Gastrocnemius medialis (tissue), 4 donors: Measurements from ENCODE around the gene MON1A. TPM values are rescaled to one million over a fixed set of nuclear protein-coding genes. Genes with fewer than 3 reads are reported as not detected.

Experiments
- ATAC-seq, 2 donors: fragments of 150-250 bp; one replicate each; pipeline ENCODE4 v1.9.1; 2016
- DNase-seq, 2 donors: peaks; one replicate each; pipeline ENCODE4 v3.0.0-alpha.2; 2019
- H3K27ac ChIP-seq, 4 donors: fragments of 200-600 bp; sonication (generic); 1 replicate in 1 of 4; 2 replicates in 3 of 4; pipeline ENCODE4 v1.5.1; 2016 to 2018; ENCODE audit warnings: mild to moderate bottlenecking in 2 of 4, moderate library complexity in 1 of 4
- H3K27me3 ChIP-seq, 3 donors: fragments of 200-600 bp; sonication (generic) in 2 of 3; 1 replicate in 1 of 3; 2 replicates in 2 of 3; pipeline versions ENCODE4 v1.5.1 to v1.6.0; 2016 to 2019; ENCODE audit warnings: mild to moderate bottlenecking in 1 of 3, moderate library complexity in 1 of 3
- H3K36me3 ChIP-seq, 2 donors: fragments of 200-600 bp; sonication (generic) in 1 of 2; one replicate each; pipeline ENCODE4 v1.5.1; 2017 to 2018
- H3K4me1 ChIP-seq, 2 donors: fragments of 200-600 bp; sonication (generic) in 1 of 2; one replicate each; pipeline ENCODE4 v1.5.1; 2016 to 2017; ENCODE audit warnings: mild to moderate bottlenecking in 2 of 2
- H3K4me3 ChIP-seq, 4 donors: fragments of 200-600 bp; sonication (generic) in 3 of 4; 1 replicate in 1 of 4; 2 replicates in 3 of 4; pipeline ENCODE4 v1.5.1; 2016 to 2019; ENCODE audit warnings: mild to moderate bottlenecking in 2 of 4
- H3K9me3 ChIP-seq, 3 donors: fragments of 200-600 bp; sonication (generic) in 2 of 3; 1 replicate in 1 of 3; 2 replicates in 2 of 3; pipeline ENCODE4 v1.5.1; 2016 to 2019
- POLR2A ChIP-seq, 2 donors: fragments of 450-650 bp; IDR thresholded peaks; one replicate each; pipeline ENCODE4 v1.6.1; 2017; ENCODE audit warnings: antibody characterized with exemption in 2 of 2, mild to moderate bottlenecking in 2 of 2, moderate library complexity in 2 of 2
- in situ Hi-C, 4 donors: fragments of 200-750 bp; cut with MboI; loops; one replicate each; pipeline versions ENCODE4 v1.15.0 to v1.8.0; 2017; ENCODE audit warnings: low sequenced_read_pairs in 4 of 4
- intact Hi-C: fragments of 100-400 bp; cut with DNase I; formaldehyde crosslinking; loops from one replicate; pipeline ENCODE4 v1.15.1; 2023; ENCODE audit warnings: low total_unique reads
- total RNA-seq, 4 donors: library from RNA; depleted of rRNA; stranded (reverse); fragments of >200 nt; gene quantifications; one replicate each; pipeline versions ENCODE4 v1.1.0 to v1.2.3, GENCODE V29; 2016
- TF ChIP-seq, protein P1 (sequence below), 5 experiments: fragments of 450-650 bp in 3 of 5; fragments of 200-600 bp in 2 of 5; sonication (generic) in 2 of 5; IDR thresholded peaks in 4 of 5; conservative IDR thresholded peaks in 1 of 5; 1 replicate in 4 of 5; 2 replicates in 1 of 5; pipeline ENCODE4 v1.5.1; 2016 to 2019; ENCODE audit warnings: antibody characterized with exemption in 5 of 5, mild to moderate bottlenecking in 3 of 5, moderate library complexity in 3 of 5

MON1A gene
- total RNA-seq, 4 donors from 2014 or later, result 13.9 to 41.9 (median 23.9) TPM

DNA sequence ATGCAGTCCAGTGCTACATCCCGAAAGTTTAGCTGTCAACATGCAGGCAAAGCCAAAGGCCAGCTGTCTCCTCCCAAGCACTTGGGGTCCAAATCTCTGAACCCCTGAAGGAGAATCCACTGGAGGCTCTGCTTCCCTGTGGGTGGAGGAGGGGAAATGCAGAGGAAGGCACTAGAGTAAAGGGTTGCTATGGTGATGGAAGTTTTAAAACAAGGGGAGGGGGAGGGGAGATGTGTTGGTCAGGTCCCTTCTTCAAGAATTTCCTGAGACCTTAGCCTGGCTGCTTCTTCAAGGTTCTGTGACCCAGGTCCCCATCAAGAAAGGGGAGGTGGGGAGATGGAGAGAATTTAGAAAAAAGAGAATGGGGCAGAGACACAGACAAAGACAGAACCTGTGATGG lies 62.2 kb downstream of the MON1A start:
- no peaks in the 10 kb centered on the region for H3K36me3 ChIP-seq
- H3K4me3 ChIP-seq, result no peak overlapping the region
- in situ Hi-C loops, result no loop called here
- peaks cover 8 to 19% of the 10 kb centered on the region in 2 donors for H3K4me1 ChIP-seq
- TF ChIP-seq, protein P1, sequence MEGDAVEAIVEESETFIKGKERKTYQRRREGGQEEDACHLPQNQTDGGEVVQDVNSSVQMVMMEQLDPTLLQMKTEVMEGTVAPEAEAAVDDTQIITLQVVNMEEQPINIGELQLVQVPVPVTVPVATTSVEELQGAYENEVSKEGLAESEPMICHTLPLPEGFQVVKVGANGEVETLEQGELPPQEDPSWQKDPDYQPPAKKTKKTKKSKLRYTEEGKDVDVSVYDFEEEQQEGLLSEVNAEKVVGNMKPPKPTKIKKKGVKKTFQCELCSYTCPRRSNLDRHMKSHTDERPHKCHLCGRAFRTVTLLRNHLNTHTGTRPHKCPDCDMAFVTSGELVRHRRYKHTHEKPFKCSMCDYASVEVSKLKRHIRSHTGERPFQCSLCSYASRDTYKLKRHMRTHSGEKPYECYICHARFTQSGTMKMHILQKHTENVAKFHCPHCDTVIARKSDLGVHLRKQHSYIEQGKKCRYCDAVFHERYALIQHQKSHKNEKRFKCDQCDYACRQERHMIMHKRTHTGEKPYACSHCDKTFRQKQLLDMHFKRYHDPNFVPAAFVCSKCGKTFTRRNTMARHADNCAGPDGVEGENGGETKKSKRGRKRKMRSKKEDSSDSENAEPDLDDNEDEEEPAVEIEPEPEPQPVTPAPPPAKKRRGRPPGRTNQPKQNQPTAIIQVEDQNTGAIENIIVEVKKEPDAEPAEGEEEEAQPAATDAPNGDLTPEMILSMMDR (IDR thresholded peaks at IDR 0.05 in 4 of 5, conservative IDR thresholded peaks at IDR 0.05 in 1 of 5), result no peak
- TF ChIP-seq POLR2A (IDR thresholded peaks at IDR 0.05), result no peak
- H3K27ac ChIP-seq, result no peak overlapping the region
- ATAC-seq, result no peak
- H3K27me3 ChIP-seq, result peaks cover 26 to 37% (median 33%) of the 10 kb centered on the region in 3 donors
- intact Hi-C loops, result no loop called here
- DNase-seq, result no peak
- no peaks in the 10 kb centered on the region for H3K9me3 ChIP-seq

DNA sequence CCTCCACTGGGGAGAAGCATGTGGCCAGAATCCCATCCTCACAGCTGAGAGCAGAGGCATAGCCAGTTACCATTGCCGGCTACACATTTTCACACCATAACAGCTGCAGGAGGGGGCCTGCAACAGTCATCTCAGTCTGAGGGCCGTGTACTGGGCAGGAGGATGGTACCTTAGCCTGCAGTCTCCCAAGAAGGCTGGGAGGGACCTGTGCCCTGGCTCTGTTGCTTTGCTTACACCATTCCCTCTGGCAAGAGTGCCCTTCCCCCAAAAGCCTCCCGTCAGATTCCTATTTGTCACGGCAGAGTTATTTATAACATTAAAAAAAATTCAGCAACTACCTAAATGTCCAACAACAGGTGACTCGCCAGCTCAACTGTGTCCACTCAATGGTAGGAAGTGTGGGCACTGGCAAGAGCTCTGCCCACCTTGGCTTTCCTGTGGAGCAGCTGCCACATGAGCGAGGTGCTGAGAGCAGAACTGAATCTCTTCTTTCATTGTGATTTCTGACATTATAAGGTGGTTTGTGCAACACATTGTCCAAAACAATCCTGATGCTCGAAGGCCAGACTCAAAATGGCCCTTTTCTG lies 64.3 kb downstream of the MON1A start:
- Histone ChIP-seq H3K27me3 (peaks cover 22 to 26% (median 23%) of the 10 kb centered on the region in 3 donors), H3K36me3 (no peaks in the 10 kb centered on the region), H3K9me3 (no peaks in the 10 kb centered on the region), H3K4me1 (peaks cover 8 to 19% of the 10 kb centered on the region in 2 donors), H3K27ac (no peak overlapping the region), H3K4me3 (no peak overlapping the region)
- no peak for TF ChIP-seq POLR2A (IDR thresholded peaks at IDR 0.05)
- TF ChIP-seq, protein P1 (IDR thresholded peaks at IDR 0.05 in 4 of 5, conservative IDR thresholded peaks at IDR 0.05 in 1 of 5), result no peak
- ATAC-seq (peak; percentile 24 to 62), DNase-seq (peak in 1 of 2 donors; percentile 23)
- in situ Hi-C loops, result no loop called here
- intact Hi-C loops, result no loop called here

DNA sequence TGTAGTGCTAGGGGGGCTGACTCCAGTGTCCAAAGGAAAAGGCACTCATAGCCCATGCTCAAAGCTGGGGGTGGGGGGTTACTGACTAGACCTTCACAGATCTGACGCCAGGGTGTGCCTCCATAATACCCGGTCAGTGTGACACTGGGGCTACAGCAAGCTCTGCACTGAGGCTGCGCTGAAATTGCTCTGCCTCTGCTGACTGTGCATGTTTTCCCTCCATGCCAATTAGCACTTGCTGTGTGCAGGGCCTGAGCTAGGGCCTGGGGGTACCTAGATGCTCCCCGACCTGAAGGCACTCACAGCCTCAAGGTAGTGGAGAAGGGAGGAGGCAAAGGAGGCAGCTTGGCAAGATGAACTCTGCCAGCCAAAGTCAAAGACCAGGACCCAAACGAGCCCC lies 65.1 kb downstream of the MON1A start:
- H3K4me1 ChIP-seq, result peaks cover 6 to 14% of the 10 kb centered on the region in 2 donors
- no peaks in the 10 kb centered on the region for H3K36me3 ChIP-seq
- no peak for TF ChIP-seq POLR2A (IDR thresholded peaks at IDR 0.05)
- TF ChIP-seq, protein P1 (IDR thresholded peaks at IDR 0.05 in 4 of 5, conservative IDR thresholded peaks at IDR 0.05 in 1 of 5), result no peak
- no peak for DNase-seq
- H3K4me3 ChIP-seq, result no peak overlapping the region
- H3K27ac ChIP-seq, result no peak overlapping the region
- no peak for ATAC-seq
- H3K9me3 ChIP-seq, result no peaks in the 10 kb centered on the region
- intact Hi-C loops (no loop called here), in situ Hi-C loops (no loop called here)
- H3K27me3 ChIP-seq, result peaks cover 14 to 18% (median 15%) of the 10 kb centered on the region in 3 donors

DNA sequence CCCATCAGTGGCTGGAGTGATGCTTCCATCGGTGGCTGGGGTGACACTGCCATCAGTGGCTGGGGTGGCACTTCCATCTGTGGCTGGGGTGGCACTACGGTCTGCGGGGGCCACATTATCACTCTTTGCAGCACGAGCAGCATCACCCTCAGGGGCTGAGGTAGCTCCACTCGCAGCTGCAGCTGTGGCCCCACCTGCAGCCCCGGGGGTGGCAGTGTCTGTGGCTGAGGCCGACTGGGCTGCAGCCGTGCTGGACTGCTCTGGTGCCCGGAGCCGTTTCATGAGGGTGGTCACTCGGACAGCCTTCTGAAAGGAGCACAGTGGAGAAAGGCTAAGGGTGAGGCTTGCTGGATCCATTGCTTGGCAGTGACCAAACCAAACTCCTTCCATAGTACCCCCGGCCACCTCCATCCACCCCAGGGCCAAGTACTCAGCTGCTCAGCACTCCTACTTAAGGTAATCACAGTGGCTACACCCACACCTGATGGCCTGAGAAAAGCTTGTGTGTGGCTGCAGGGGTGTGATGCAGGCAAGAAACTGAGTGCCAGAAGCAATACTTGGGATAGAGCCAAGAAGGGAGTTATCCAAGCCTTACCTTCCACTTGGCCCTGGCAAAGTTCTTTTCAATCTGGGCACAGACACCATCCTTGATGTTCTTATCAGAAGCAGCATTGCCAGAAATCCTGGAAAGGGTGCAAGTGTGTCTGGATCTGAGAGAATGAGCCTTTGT lies 69.9 kb downstream of the MON1A start:
- Histone ChIP-seq H3K4me3 (no peak overlapping the region), H3K27ac (no peak overlapping the region), H3K9me3 (no peaks in the 10 kb centered on the region), H3K27me3 (no peaks in the 10 kb centered on the region), H3K4me1 (peaks cover 7% of the 10 kb centered on the region in 2 donors), H3K36me3 (no peaks in the 10 kb centered on the region)
- no peak for TF ChIP-seq POLR2A (IDR thresholded peaks at IDR 0.05)
- TF ChIP-seq, protein P1 (IDR thresholded peaks at IDR 0.05 in 4 of 5, conservative IDR thresholded peaks at IDR 0.05 in 1 of 5), result no peak
- in situ Hi-C loops (no loop called here), intact Hi-C loops (no loop called here)
- ATAC-seq (no peak), DNase-seq (no peak)

Other genes starting within 250 kb of the MON1A start
- 1 to 10 TPM in 3 of 4 donors, under 1 TPM in 1; 0.10 to 4.8 (median 2.4) TPM for gene MST1, start 240.3 kb downstream of the MON1A start, total RNA-seq
- gene RNF123, start 240.3 kb downstream of the MON1A start, total RNA-seq, result 100 to 1,000 TPM in 3 of 4 donors, 10 to 100 TPM in 1; 82.8 to 132 (median 128) TPM
- under 1 TPM in 3 of 4 donors, not detected in 1; 0.10 to 0.76 (median 0.42) TPM for gene AMIGO3, start 210.1 kb downstream of the MON1A start, total RNA-seq
- gene GMPPB, start 205.9 kb downstream of the MON1A start, total RNA-seq, result 10 to 100 TPM; 14.2 to 26.1 (median 17.0) TPM
- gene IP6K1, start 143.3 kb downstream of the MON1A start, total RNA-seq, result 10 to 100 TPM; 13.5 to 22.2 (median 19.5) TPM
- not detected for gene CDHR4, start 129.9 kb downstream of the MON1A start, total RNA-seq
- 10 to 100 TPM in 1 of 4 donors, 1 to 10 TPM in 2, not detected in 1; 1.1 to 10.9 (median 5.2) TPM for gene INKA1, start 126.5 kb downstream of the MON1A start, total RNA-seq
- gene UBA7, start 115.9 kb downstream of the MON1A start, total RNA-seq, result 10 to 100 TPM in 1 of 4 donors, 1 to 10 TPM in 3; 3.5 to 16.1 (median 5.1) TPM
- 1 to 10 TPM in 3 of 4 donors, under 1 TPM in 1; 0.36 to 4.2 (median 1.1) TPM for gene TRAIP, start 73.2 kb downstream of the MON1A start, total RNA-seq
- not detected for gene CAMKV, start 59.9 kb downstream of the MON1A start, total RNA-seq
- gene MST1R, start 25.9 kb downstream of the MON1A start, total RNA-seq, result under 1 TPM in 3 of 4 donors, not detected in 1; 0.40 to 0.81 (median 0.51) TPM
- 10 to 100 TPM; 27.2 to 55.6 (median 30.6) TPM for gene RBM6, start 10.3 kb upstream of the MON1A start, total RNA-seq
- gene RBM5, start 159.1 kb upstream of the MON1A start, total RNA-seq, result 100 to 1,000 TPM in 1 of 4 donors, 10 to 100 TPM in 3; 41.1 to 108 (median 48.2) TPM
- 10 to 100 TPM in 1 of 4 donors, 1 to 10 TPM in 3; 5.2 to 40.1 (median 7.5) TPM for gene SEMA3F, start 225.5 kb upstream of the MON1A start, total RNA-seq